Kidney epithelial cell (primary cell): ENCODE results near the gene MNAT1. TPM values are rescaled to one million over a fixed set of nuclear protein-coding genes. Genes with fewer than 3 reads are reported as not detected.
A peak's percentile ranks its signal among the peaks of the same experiment; 100 is the strongest.

Experiments used
- DNase-seq: peaks from one replicate; pipeline ENCODE4 v3.0.0-alpha.2; 2010; ENCODE audit warnings: low read depth
- H3K27me3 ChIP-seq: 2 replicates; pipeline ENCODE4 v1.6.0; 2011; ENCODE audit warnings: low read length; ENCODE audit not compliant: control insufficient read depth, insufficient read depth
- H3K36me3 ChIP-seq: 2 replicates; pipeline ENCODE4 v1.5.1; 2011; ENCODE audit warnings: low read length; ENCODE audit not compliant: control insufficient read depth, insufficient read depth
- H3K4me3 ChIP-seq: 2 replicates; pipeline ENCODE4 v1.5.1; 2011; ENCODE audit warnings: low read depth, mild to moderate bottlenecking, control low read depth, low read length
- CTCF ChIP-seq: IDR thresholded peaks from 2 replicates; pipeline ENCODE4 v1.5.1; 2011; ENCODE audit warnings: mild to moderate bottlenecking, moderate library complexity, low read length, control low read depth, inconsistent platforms; ENCODE audit not compliant: insufficient read depth, poor library complexity, severe bottlenecking
- total RNA-seq: library from RNA; depleted of rRNA; stranded (reverse); fragments of >200 nt; gene quantifications from 2 replicates; pipeline ENCODE4 v1.2.3, GENCODE V29; 2015

MNAT1 gene
- total RNA-seq, 1 donor from 2014 or later = 49.2 TPM

- TF ChIP-seq CTCF = no peak
- Histone ChIP-seq H3K36me3 (no peaks in the 10 kb centered on the region), H3K27me3 (no peaks in the 10 kb centered on the region), H3K4me3 (no peak overlapping the region)
- no peak for DNase-seq
These were observed 234.1 kb downstream of the MNAT1 start for GRCh38 chr14:60968671-60969070.

GRCh38 chr14:60970146-60970545, 235.6 kb downstream of the MNAT1 start:
- Histone ChIP-seq H3K27me3 (no peaks in the 10 kb centered on the region), H3K4me3 (no peak overlapping the region), H3K36me3 (no peaks in the 10 kb centered on the region)
- no peak for TF ChIP-seq CTCF
- DNase-seq = peak; percentile 39

GRCh38 chr14:60971271-60971670, 236.7 kb downstream of the MNAT1 start:
- Histone ChIP-seq H3K4me3 (no peak overlapping the region), H3K36me3 (no peaks in the 10 kb centered on the region), H3K27me3 (no peaks in the 10 kb centered on the region)
- no peak for TF ChIP-seq CTCF
- no peak for DNase-seq

GRCh38 chr14:60972295-60972694, 237.7 kb downstream of the MNAT1 start:
- no peak for TF ChIP-seq CTCF
- no peak for DNase-seq
- Histone ChIP-seq H3K36me3 (no peaks in the 10 kb centered on the region), H3K27me3 (no peaks in the 10 kb centered on the region), H3K4me3 (no peak overlapping the region)

GRCh38 chr14:60973070-60973469, 238.5 kb downstream of the MNAT1 start:
- no peak overlapping the region for H3K4me3 ChIP-seq
- no peak for DNase-seq
- H3K27me3 ChIP-seq = no peaks in the 10 kb centered on the region
- H3K36me3 ChIP-seq = no peaks in the 10 kb centered on the region
- TF ChIP-seq CTCF = no peak

- H3K27me3 ChIP-seq = no peaks in the 10 kb centered on the region
- no peaks in the 10 kb centered on the region for H3K36me3 ChIP-seq
- no peak for TF ChIP-seq CTCF
- no peak overlapping the region for H3K4me3 ChIP-seq
- no peak for DNase-seq
These were observed 239.6 kb downstream of the MNAT1 start for GRCh38 chr14:60974090-60974651.
